Right lobe of liver (tissue), 6 donors: ENCODE measurements around the gene KDM4C. TPM values are rescaled to one million over a fixed set of nuclear protein-coding genes. Genes with fewer than 3 reads are reported as not detected.

ENCODE experiments used
- ATAC-seq, 4 donors: fragments of 200-7000 bp; cut with Tn5 transposase; one replicate each; pipeline ENCODE4 v1.9.1; 2020; ENCODE audit warnings: mild to moderate bottlenecking in 4 of 4, moderate library complexity in 4 of 4
- DNase-seq, 3 donors: peaks; one replicate each; pipeline ENCODE4 v3.0.0-alpha.2; 2020
- H3K27ac ChIP-seq, 3 donors: fragments of 200-600 bp; one replicate each; pipeline ENCODE4 v1.8.0; 2022
- H3K27me3 ChIP-seq, 2 donors: fragments of 200-600 bp; one replicate each; pipeline ENCODE4 v1.8.0; 2022
- H3K36me3 ChIP-seq, 4 donors: fragments of 200-600 bp; sonication (generic) in 1 of 4; one replicate each; pipeline versions ENCODE4 v1.5.1 to v1.8.0; 2017 to 2022; ENCODE audit warnings: control low read depth in 1 of 4
- H3K4me1 ChIP-seq, 4 donors: fragments of 200-600 bp; sonication (generic) in 1 of 4; one replicate each; pipeline versions ENCODE4 v1.5.1 to v1.8.0; 2017 to 2022; ENCODE audit warnings: control low read depth in 1 of 4
- H3K4me3 ChIP-seq, 3 donors: fragments of 200-600 bp; one replicate each; pipeline ENCODE4 v1.8.0; 2022
- H3K9me3 ChIP-seq, 4 donors: fragments of 200-600 bp; sonication (generic) in 1 of 4; one replicate each; pipeline versions ENCODE4 v1.5.1 to v1.8.0; 2017 to 2022; ENCODE audit warnings: control low read depth in 1 of 4
- POLR2A ChIP-seq: fragments of 450-650 bp; IDR thresholded peaks from one replicate; pipeline ENCODE4 v1.6.1; 2017; ENCODE audit warnings: antibody characterized with exemption, mild to moderate bottlenecking
- WGBS: methylation state at CpG from one replicate; pipeline ENCODE4 v1.1.6; 2018; ENCODE audit warnings: low coverage, low lambda C conversion rate; ENCODE audit not compliant: insufficient coverage; ENCODE audit errors: missing lambda C conversion rate; 5-methylcytosine and 5-hydroxymethylcytosine counted together
- intact Hi-C, 2 donors: fragments of 100-400 bp; cut with DNase I; formaldehyde crosslinking; loops; one replicate each; pipeline versions ENCODE4 v1.11.2 to v1.14.1; 2022
- total RNA-seq, 6 experiments: library from RNA; depleted of rRNA in 2 of 6; stranded (reverse); fragments of >200 nt in 2 of 6; fragmentation: NEBNext Ultra II Directional in 3 of 6; extraction: Animal tissue kit (Norgen Biotek cat#: 25700) in 3 of 6; gene quantifications; one replicate each; pipeline versions ENCODE4 v1.1.0 to v1.2.4, GENCODE V29; 2016 to 2023
- TF ChIP-seq, protein P1 (sequence below), 4 donors: fragments of 200-600 bp in 3 of 4; fragments of 450-650 bp in 1 of 4; IDR thresholded peaks; one replicate each; pipeline versions ENCODE4 v1.5.1 to v1.8.0; 2016 to 2022; ENCODE audit warnings: antibody characterized with exemption in 4 of 4, mild to moderate bottlenecking in 2 of 4
- donor health status: DM: no; HTN: yes; CAD: no.
- donor health status: DM: no; HTN: no; CAD: no.
- donor health status: DM: no; HTN: no; CAD: no.
- donor health status: DM: no; HTN: yes; CAD: no.
- donor health status: DM: no; HTN: yes; CAD: no.

The KDM4C gene
- total RNA-seq, 6 experiments from 2014 or later, result 14.1 to 20.9 (median 15.3) TPM

DNA sequence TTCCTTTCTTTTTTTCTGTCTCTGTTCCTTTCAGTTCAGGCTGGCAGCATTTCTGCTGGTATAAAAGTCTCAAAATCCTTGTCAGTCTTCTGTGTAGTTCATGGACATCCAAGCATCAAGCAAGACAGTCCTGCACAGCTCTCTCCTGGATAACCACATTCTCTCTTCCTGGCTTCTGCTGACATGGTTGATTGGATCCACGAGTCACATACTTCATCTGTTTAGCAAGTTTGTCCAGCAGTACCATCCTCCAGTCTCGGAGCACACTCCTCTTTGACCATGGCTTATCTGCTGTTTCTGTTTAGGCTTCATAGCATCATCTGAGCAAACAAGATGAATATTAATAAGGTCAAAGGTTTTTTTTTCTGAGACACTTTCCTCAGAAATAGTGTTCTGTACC, 220.8 kb downstream of the KDM4C start:
- no peak for ATAC-seq
- Histone ChIP-seq H3K27ac (no peak overlapping the region), H3K36me3 (peaks cover 0 to 12% (median 0%) of the 10 kb centered on the region in 4 donors), H3K9me3 (no peaks in the 10 kb centered on the region), H3K4me1 (no peaks in the 10 kb centered on the region), H3K4me3 (no peak overlapping the region), H3K27me3 (no peaks in the 10 kb centered on the region)
- DNase-seq, result no peak
- no peak for TF ChIP-seq POLR2A
- TF ChIP-seq, protein P1, sequence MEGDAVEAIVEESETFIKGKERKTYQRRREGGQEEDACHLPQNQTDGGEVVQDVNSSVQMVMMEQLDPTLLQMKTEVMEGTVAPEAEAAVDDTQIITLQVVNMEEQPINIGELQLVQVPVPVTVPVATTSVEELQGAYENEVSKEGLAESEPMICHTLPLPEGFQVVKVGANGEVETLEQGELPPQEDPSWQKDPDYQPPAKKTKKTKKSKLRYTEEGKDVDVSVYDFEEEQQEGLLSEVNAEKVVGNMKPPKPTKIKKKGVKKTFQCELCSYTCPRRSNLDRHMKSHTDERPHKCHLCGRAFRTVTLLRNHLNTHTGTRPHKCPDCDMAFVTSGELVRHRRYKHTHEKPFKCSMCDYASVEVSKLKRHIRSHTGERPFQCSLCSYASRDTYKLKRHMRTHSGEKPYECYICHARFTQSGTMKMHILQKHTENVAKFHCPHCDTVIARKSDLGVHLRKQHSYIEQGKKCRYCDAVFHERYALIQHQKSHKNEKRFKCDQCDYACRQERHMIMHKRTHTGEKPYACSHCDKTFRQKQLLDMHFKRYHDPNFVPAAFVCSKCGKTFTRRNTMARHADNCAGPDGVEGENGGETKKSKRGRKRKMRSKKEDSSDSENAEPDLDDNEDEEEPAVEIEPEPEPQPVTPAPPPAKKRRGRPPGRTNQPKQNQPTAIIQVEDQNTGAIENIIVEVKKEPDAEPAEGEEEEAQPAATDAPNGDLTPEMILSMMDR (IDR thresholded peaks at IDR 0.05), result no peak
- 79% methylated on average over 2 of the region's 2 CpGs for WGBS
- intact Hi-C loops, result no loop called here

DNA sequence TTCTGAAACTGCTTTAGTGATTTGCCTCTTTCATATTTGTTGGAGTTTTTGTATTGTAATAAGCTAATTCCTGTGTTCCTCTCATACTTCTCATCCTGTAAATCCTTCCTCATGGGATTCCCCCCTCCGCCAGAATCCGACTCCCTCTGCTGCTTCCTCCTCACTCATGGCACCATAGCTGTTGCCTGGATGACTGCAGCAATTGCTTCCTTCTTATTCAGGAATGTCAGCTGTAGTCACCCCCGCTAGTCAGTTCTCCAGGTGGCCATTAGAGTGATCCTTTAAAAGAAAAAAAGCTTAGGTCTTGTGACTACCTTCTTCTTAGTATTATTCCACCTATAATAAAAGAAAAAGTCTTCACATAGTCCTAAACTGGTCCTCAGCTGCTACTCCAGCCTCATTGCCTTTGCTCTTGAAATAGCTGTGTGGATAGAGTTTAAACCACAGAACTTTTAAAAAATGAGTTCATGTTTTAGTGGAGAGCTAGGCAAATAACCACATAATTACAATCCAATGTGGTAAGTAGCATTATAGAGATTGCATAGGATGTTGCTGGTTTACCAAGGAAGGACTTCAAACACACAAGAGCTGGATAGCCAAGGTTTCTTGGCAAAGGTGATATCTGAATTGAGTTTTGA, 227.3 kb downstream of the KDM4C start:
- WGBS, result 67% methylated on average over 3 of the region's 3 CpGs
- no peaks in the 10 kb centered on the region for H3K27me3 ChIP-seq
- no peak for TF ChIP-seq POLR2A
- TF ChIP-seq, protein P1 (IDR thresholded peaks at IDR 0.05), result no peak
- no peak for ATAC-seq
- no peak for DNase-seq
- H3K4me1 ChIP-seq, result no peaks in the 10 kb centered on the region
- H3K27ac ChIP-seq, result no peak overlapping the region
- peaks cover 0 to 40% (median 5%) of the 10 kb centered on the region in 4 donors for H3K36me3 ChIP-seq
- no peak overlapping the region for H3K4me3 ChIP-seq
- intact Hi-C loops, result no loop called here
- no peaks in the 10 kb centered on the region for H3K9me3 ChIP-seq

DNA sequence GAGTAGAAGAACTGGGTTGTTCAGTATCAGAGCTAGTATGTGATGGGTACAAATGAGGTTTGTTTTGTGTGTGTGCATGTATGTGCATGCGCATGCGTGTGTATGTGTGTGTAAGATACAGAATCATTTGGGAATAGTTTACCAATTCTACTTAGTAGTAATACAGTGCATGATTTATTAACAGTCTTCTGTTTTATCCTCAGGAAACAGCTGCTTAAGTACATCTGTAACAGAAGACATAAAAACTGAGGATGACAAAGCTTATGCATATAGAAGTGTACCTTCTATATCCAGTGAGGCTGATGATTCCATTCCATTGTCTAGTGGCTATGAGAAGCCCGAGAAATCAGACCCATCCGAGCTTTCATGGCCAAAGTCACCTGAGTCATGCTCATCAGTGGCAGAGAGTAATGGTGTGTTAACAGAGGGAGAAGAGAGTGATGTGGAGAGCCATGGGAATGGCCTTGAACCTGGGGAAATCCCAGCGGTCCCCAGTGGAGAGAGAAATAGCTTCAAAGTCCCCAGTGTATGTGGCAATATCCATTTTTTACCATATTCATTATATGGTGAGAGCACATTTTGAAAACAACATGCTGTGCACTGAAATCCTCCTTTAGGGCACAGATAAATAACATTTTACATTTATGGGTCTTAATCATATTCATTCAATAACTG, 228.5 kb downstream of the KDM4C start:
- Histone ChIP-seq H3K27ac (no peak overlapping the region), H3K4me3 (no peak overlapping the region), H3K27me3 (no peaks in the 10 kb centered on the region), H3K36me3 (peaks cover 0 to 35% (median 6%) of the 10 kb centered on the region in 4 donors), H3K4me1 (no peaks in the 10 kb centered on the region), H3K9me3 (no peaks in the 10 kb centered on the region)
- whole genome bisulfite sequencing, result 56% methylated on average over 5 of the region's 5 CpGs
- TF ChIP-seq, protein P1 (IDR thresholded peaks at IDR 0.05), result no peak
- no peak for TF ChIP-seq POLR2A
- ATAC-seq (peak in 2 of 4 donors; percentile 63 to 83), DNase-seq (no peak)
- intact Hi-C loops, result no loop called here

DNA sequence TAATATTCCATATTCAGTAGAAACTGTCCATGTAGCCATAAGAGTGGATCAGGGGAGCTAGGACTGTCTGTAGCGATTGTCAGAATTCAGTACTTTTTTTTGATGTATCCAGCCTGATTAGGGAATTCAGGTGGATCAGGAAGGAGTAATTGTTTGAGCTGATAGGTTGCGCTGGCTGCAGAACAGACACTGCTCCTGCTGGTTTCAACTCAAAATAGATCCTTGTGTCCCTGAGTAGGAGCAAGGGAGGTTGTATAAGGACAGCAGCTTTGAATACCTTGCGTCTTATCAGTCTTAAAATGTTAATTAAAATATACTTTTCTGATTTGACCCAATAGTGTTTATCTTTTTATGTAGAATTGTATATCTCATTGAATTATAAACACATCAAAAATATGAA, 229.6 kb downstream of the KDM4C start:
- DNase-seq (no peak), ATAC-seq (no peak)
- Histone ChIP-seq H3K9me3 (no peaks in the 10 kb centered on the region), H3K36me3 (peaks cover 0 to 40% (median 6%) of the 10 kb centered on the region in 4 donors), H3K27me3 (no peaks in the 10 kb centered on the region), H3K4me1 (no peaks in the 10 kb centered on the region), H3K4me3 (no peak overlapping the region), H3K27ac (no peak overlapping the region)
- WGBS, result 98% methylated on average over 3 of the region's 3 CpGs
- intact Hi-C loops, result no loop called here
- TF ChIP-seq, protein P1 (IDR thresholded peaks at IDR 0.05), result no peak
- no peak for TF ChIP-seq POLR2A
